H7 (cell line): ENCODE data around the gene ABHD13. TPM values are rescaled to one million over a fixed set of nuclear protein-coding genes. Genes with fewer than 3 reads are reported as not detected.

Experiments
- DNase-seq: peaks from one replicate; pipeline ENCODE4 v3.0.0; 2012
- H3K27me3 ChIP-seq: 2 replicates; pipeline ENCODE4 v1.6.0; 2011; ENCODE audit warnings: mild to moderate bottlenecking, low read length; ENCODE audit not compliant: control insufficient read depth, insufficient read depth
- H3K36me3 ChIP-seq: replicated peaks from 2 replicates; pipeline ENCODE4 v1.5.1; 2011; ENCODE audit warnings: low read length; ENCODE audit not compliant: control insufficient read depth, insufficient read depth
- H3K4me3 ChIP-seq: 2 replicates; pipeline ENCODE4 v1.5.1; 2011; ENCODE audit warnings: low read depth, mild to moderate bottlenecking, control low read depth, low read length, moderate library complexity; ENCODE audit not compliant: insufficient read depth
- total RNA-seq: library from RNA; depleted of rRNA; stranded (reverse); fragments of >200 nt; shearing (Covaris generic); gene quantifications from 2 replicates; pipeline ENCODE4 v1.2.3, GENCODE V29; 2014; rRNA removed

ABHD13 gene
- 4.1 and 4.6 TPM in 2 replicates for total RNA-seq

DNA sequence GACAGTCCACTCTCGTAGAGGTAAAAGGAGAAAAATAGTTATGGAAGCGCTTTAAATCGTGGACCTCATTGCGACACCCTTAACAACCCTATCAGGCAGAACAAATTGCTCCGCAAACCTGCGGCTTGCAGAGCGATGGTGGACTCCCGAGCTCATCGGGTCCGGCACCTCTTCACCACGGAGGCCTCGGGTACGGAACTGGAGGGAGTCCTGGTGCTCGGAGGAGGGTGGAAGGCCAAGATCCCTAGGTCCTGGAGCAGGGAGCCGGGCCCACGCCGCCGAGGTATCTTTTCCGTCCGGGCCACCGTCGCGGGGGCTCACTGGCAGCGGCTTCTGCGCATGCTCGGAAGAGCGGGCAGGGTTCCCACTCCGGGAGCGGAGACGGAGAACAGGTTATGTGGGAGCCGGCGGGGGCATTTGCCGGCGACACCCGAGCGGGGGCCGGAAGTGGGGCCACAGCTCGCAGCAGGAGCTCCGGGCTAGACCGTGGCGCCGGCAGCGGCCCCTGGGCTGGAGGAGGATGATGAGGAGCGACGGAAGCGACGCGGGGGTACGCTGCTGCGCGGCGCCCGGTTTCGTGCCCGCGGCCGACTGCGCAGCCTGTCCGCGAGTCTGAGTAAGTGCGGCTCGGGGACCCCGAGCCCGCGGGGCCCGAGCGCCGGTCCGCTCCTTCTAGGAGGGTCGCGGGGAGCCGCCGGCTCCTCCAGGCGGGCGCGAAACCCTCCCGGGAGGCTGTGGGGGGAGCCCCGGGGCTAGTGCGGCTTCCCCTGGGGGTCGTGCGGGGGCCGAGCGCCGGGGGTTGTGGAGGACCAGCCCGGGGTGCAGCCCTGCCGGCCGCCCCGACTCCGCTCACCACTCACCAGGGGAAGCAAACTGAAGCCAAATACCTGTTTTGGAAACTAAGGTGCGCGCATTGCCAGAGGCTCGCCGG lies at the start of gene ABHD13:
Gene ABHD13, plus strand, starts transcription at position 349 of the 931 bp plus-strand sequence. CDS start 10,827 bp downstream, outside the sequence.
- DNase-seq, result peak; percentile 94
- Histone ChIP-seq H3K4me3 (peak within 1 kb of the TSS; percentile 93), H3K36me3 (no peaks in the 10 kb centered on the region), H3K27me3 (0 out of 2 replicates have a peak, but pooled peaks cover 1% of the 10 kb centered on the region)

DNA sequence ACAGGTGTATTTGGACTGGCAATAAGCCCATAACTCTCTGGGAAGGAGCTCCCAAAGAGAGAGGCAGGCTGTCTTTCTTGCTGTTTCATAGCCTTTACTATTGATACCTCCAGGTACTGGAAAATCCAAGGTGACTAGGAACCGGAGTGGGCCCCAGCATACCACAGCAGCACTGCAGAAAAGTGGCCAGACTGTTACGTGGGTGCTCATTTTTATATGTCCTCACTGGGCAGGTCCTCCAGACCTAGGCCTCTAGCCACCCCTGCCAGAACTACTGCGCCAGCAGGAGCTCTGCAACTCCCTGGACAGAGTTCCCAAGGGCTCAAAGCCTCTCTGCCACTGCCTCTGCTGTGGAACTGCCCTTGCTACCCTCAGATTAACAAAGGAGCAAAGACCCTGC lies 49.3 kb upstream of the ABHD13 start:
- no peak overlapping the region for H3K4me3 ChIP-seq
- DNase-seq, result no peak
- H3K36me3 ChIP-seq, result no peaks in the 10 kb centered on the region
- H3K27me3 ChIP-seq, result no peaks in the 10 kb centered on the region

- Histone ChIP-seq H3K4me3 (no peak overlapping the region), H3K36me3 (no peaks in the 10 kb centered on the region), H3K27me3 (no peaks in the 10 kb centered on the region)
- DNase-seq, result peak; percentile 54
These were observed 41.4 kb upstream of the ABHD13 start for GRCh38 chr13:108176685-108177274.

- no peak for DNase-seq
- no peaks in the 10 kb centered on the region for H3K36me3 ChIP-seq
- no peak overlapping the region for H3K4me3 ChIP-seq
- H3K27me3 ChIP-seq, result no peaks in the 10 kb centered on the region
These were observed 40.1 kb upstream of the ABHD13 start for GRCh38 chr13:108178078-108178477.

DNA sequence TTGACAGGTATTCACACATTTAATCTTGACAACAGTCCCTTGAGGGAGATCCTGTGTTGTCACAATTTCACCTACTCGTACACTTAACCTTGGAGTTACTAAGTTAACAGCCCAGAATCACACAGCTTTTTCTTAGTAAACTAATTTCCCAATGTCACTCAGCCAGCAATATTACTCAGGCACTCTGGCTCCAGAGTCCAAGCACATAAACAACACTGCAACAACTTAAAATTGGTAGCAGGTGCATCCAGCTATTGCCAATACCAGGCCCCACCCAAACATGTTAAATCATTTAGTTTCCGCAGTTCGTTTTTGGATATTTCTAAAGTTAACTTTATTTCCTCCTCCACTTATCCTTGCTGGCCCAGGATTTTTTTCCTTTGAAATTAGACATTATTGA lies 35.5 kb upstream of the ABHD13 start:
- Histone ChIP-seq H3K4me3 (no peak overlapping the region), H3K36me3 (no peaks in the 10 kb centered on the region), H3K27me3 (no peaks in the 10 kb centered on the region)
- DNase-seq, result no peak

GRCh38 chr13:108185223-108185622 lies 33.0 kb upstream of the ABHD13 start:
- DNase-seq, result no peak
- Histone ChIP-seq H3K36me3 (no peaks in the 10 kb centered on the region), H3K4me3 (no peak overlapping the region), H3K27me3 (no peaks in the 10 kb centered on the region)

- no peak for DNase-seq
- H3K27me3 ChIP-seq, result no peaks in the 10 kb centered on the region
- H3K4me3 ChIP-seq, result no peak overlapping the region
- no peaks in the 10 kb centered on the region for H3K36me3 ChIP-seq
These were observed 29.9 kb upstream of the ABHD13 start for GRCh38 chr13:108188260-108188659.

DNA sequence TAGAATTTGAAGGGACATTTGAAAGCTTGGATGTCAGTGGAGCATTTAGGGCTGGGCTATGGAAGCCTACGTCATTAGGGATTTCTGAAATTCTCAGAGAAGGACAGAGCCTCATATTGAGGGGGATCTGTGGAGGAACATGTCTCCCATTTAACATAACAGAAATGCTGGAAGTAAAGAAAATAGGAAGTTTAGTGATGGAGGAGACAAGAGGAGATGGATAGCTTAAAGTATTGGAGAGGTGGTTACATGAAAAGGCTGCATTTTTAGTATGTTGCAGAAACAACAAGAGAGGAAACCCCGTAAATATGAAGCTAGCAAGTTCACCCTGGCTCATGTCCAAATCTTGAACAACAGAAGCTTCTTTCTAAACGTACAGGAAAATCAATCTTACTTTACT lies 27.3 kb upstream of the ABHD13 start:
- H3K36me3 ChIP-seq, result no peaks in the 10 kb centered on the region
- H3K4me3 ChIP-seq, result no peak overlapping the region
- DNase-seq, result no peak
- no peaks in the 10 kb centered on the region for H3K27me3 ChIP-seq

- H3K4me3 ChIP-seq, result no peak overlapping the region
- no peak for DNase-seq
- no peaks in the 10 kb centered on the region for H3K27me3 ChIP-seq
- H3K36me3 ChIP-seq, result no peaks in the 10 kb centered on the region
These were observed 24.4 kb upstream of the ABHD13 start for GRCh38 chr13:108193806-108194205.

GRCh38 chr13:108194435-108194936 lies 23.7 kb upstream of the ABHD13 start:
- Histone ChIP-seq H3K27me3 (no peaks in the 10 kb centered on the region), H3K36me3 (no peaks in the 10 kb centered on the region), H3K4me3 (no peak overlapping the region)
- DNase-seq, result no peak

DNA sequence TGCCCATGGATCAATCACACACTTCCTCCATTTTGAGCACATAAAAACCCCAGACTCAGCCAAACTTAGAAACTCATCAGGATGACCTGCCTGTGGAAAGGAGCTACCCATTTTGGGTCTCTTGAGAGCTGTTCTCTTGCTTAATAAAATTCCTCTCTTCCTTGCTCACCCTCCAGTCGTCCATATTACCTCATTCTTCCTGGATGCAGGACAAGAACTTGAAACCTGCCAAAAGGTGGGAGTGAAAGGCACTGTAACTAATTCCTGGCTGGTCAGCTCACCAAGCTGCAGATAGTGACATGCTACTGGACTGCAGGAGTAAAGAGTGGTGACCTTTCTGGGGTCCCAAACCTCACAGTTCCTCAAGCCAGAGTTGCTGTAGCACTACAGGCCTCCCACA lies 23.0 kb upstream of the ABHD13 start:
- H3K27me3 ChIP-seq, result no peaks in the 10 kb centered on the region
- no peaks in the 10 kb centered on the region for H3K36me3 ChIP-seq
- no peak overlapping the region for H3K4me3 ChIP-seq
- no peak for DNase-seq

DNA sequence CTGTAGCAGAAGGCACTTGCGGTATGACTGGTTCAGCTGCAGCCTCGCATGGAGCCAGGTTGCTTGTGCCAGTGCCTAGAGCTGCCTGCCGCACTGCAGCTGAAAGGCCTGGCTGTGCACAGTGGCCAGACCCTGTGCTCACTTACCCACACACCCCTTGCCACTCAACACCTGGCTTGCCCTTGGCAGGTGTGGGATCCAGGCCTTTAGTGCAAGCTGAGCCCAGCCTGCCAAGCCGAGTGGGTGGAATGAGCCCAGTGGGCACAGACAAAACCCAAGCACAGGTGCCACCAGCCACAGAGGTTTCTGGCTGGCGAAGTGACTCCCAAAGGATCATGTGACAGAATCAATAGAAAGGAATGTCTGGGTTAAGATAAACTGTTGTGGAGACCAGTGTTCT lies 22.3 kb upstream of the ABHD13 start:
- Histone ChIP-seq H3K36me3 (no peaks in the 10 kb centered on the region), H3K4me3 (no peak overlapping the region), H3K27me3 (no peaks in the 10 kb centered on the region)
- no peak for DNase-seq

GRCh38 chr13:108200781-108201398 lies 17.3 kb upstream of the ABHD13 start:
- no peak for DNase-seq
- no peaks in the 10 kb centered on the region for H3K36me3 ChIP-seq
- no peaks in the 10 kb centered on the region for H3K27me3 ChIP-seq
- H3K4me3 ChIP-seq, result no peak overlapping the region

- H3K36me3 ChIP-seq, result peaks cover 3% of the 10 kb centered on the region; the same call in 1 of the 2 replicates
- no peak for DNase-seq
These were observed 7.6 kb upstream of the ABHD13 start for GRCh38 chr13:108210551-108210950.

More at GRCh38 chr13:108210551-108210950, 7.6 kb upstream of the ABHD13 start:
- H3K4me3 ChIP-seq, result no peak overlapping the region
- H3K27me3 ChIP-seq, result 0 out of 2 replicates have a peak, but pooled peaks cover 1% of the 10 kb centered on the region
